HepG2 (cell line): ENCODE results near the gene RASL12. TPM values are rescaled to one million over a fixed set of nuclear protein-coding genes. Genes with fewer than 3 reads are reported as not detected.

Experiments used
- EED ChIP-seq: sonication (generic); formaldehyde crosslinking; IDR thresholded peaks from 2 replicates; pipeline ENCODE4 v1.5.0; 2020; ENCODE audit warnings: mild to moderate bottlenecking, missing genetic modification reagents
- EZH2 ChIP-seq: conservative IDR thresholded peaks from 2 replicates; pipeline ENCODE4 v1.6.1; 2012; ENCODE audit warnings: mild to moderate bottlenecking, low read depth, low read length, moderate library complexity
- JUNB ChIP-seq: sonication (generic); formaldehyde crosslinking; IDR thresholded peaks from 2 replicates; pipeline ENCODE4 v1.8.0; 2022; ENCODE audit warnings: missing genetic modification reagents, mild to moderate bottlenecking, borderline replicate concordance
- JUND ChIP-seq: sonication (generic); formaldehyde crosslinking; IDR thresholded peaks from 2 replicates; pipeline ENCODE4 v1.8.0; 2022; ENCODE audit warnings: mild to moderate bottlenecking, missing genetic modification reagents
- KLF13 ChIP-seq: sonication (generic); formaldehyde crosslinking; IDR thresholded peaks from 2 replicates; pipeline ENCODE4 v1.4.0; 2020; ENCODE audit warnings: mild to moderate bottlenecking, missing genetic modification reagents
- MED1 ChIP-seq: sonication (generic); formaldehyde crosslinking; IDR thresholded peaks from 2 replicates; pipeline ENCODE4 v1.4.0; 2020; ENCODE audit warnings: missing genetic modification reagents
- NFRKB ChIP-seq: fragments of 450-650 bp; IDR thresholded peaks from 2 replicates; pipeline ENCODE4 v1.6.1; 2017
- ONECUT2 ChIP-seq: sonication (generic); formaldehyde crosslinking; IDR thresholded peaks from 2 replicates; pipeline ENCODE4 v1.4.0; 2020; ENCODE audit warnings: missing genetic modification reagents
- PAWR ChIP-seq: sonication (generic); formaldehyde crosslinking; IDR thresholded peaks from 2 replicates; pipeline ENCODE4 v1.4.0; 2020; ENCODE audit warnings: missing genetic modification reagents, mild to moderate bottlenecking, borderline replicate concordance
- RORA ChIP-seq: sonication (generic); formaldehyde crosslinking; IDR thresholded peaks from 2 replicates; pipeline ENCODE4 v1.5.0; 2020; ENCODE audit warnings: mild to moderate bottlenecking, missing genetic modification reagents, moderate library complexity
- SAFB2 ChIP-seq: sonication (generic); formaldehyde crosslinking; IDR thresholded peaks from 2 replicates; pipeline ENCODE4 v1.5.1; 2020; ENCODE audit warnings: missing genetic modification reagents, low read depth, mild to moderate bottlenecking, borderline replicate concordance
- TBX3 ChIP-seq: fragments of 450-650 bp; IDR thresholded peaks from 2 replicates; pipeline ENCODE4 v1.6.1; 2017; ENCODE audit warnings: antibody characterized with exemption, mild to moderate bottlenecking, inconsistent platforms, borderline replicate concordance
- TEF ChIP-seq: sonication (generic); formaldehyde crosslinking; IDR thresholded peaks from 2 replicates; pipeline ENCODE4 v1.5.0; 2020; ENCODE audit warnings: missing genetic modification reagents
- TMF1 ChIP-seq: sonication (generic); formaldehyde crosslinking; IDR thresholded peaks from 2 replicates; pipeline ENCODE4 v1.8.1; 2022; ENCODE audit warnings: low read depth, missing genetic modification reagents
- ZMYM2 ChIP-seq: sonication (generic); formaldehyde crosslinking; IDR thresholded peaks from 2 replicates; pipeline ENCODE4 v1.8.0; 2022; ENCODE audit warnings: mild to moderate bottlenecking, missing genetic modification reagents
- ZNF180 ChIP-seq: sonication (generic); formaldehyde crosslinking; IDR thresholded peaks from 2 replicates; pipeline ENCODE4 v1.4.0; 2020; ENCODE audit warnings: low read depth, missing genetic modification reagents, borderline replicate concordance
- ZNF333 ChIP-seq: sonication (generic); formaldehyde crosslinking; IDR thresholded peaks from 2 replicates; pipeline ENCODE4 v1.4.0; 2020; ENCODE audit warnings: mild to moderate bottlenecking, missing genetic modification reagents, borderline replicate concordance
- ZNF501 ChIP-seq: sonication (generic); formaldehyde crosslinking; IDR thresholded peaks from 2 replicates; pipeline ENCODE4 v1.5.1; 2020; ENCODE audit warnings: mild to moderate bottlenecking, moderate library complexity, missing genetic modification reagents
- ZNF562 ChIP-seq: sonication (generic); formaldehyde crosslinking; IDR thresholded peaks from 2 replicates; pipeline ENCODE4 v1.8.0; 2022; ENCODE audit warnings: missing genetic modification reagents, borderline replicate concordance
- ZNF580 ChIP-seq: IDR thresholded peaks from 2 replicates; pipeline ENCODE4 v1.6.1; 2016; ENCODE audit warnings: low read depth, borderline replicate concordance
- ZNF646 ChIP-seq: sonication (generic); formaldehyde crosslinking; IDR thresholded peaks from 2 replicates; pipeline ENCODE4 v1.9.0; 2021; ENCODE audit warnings: mild to moderate bottlenecking, missing genetic modification reagents
- ZNF749 ChIP-seq: sonication (generic); formaldehyde crosslinking; IDR thresholded peaks from 2 replicates; pipeline ENCODE4 v1.8.0; 2022; ENCODE audit warnings: mild to moderate bottlenecking, missing genetic modification reagents, moderate library complexity, borderline replicate concordance
- polyA plus RNA-seq, 8 experiments: library from polyadenylated mRNA; depleted of rRNA in 3 of 8; stranded (reverse) in 7 of 8; unstranded in 1 of 8; fragments of >200 nt; fragmentation: Illumina TruSeq in 4 of 8; extraction: Trizol in 4 of 8; gene quantifications; 2 replicates each; pipeline versions ENCODE4 v1.2.1 to v1.2.3, GENCODE V29; 2011 to 2016; ENCODE audit warnings: low read depth in 4 of 8, missing spikeins in 1 of 8, mixed read lengths in 1 of 8; ENCODE audit not compliant: insufficient read depth in 1 of 8
- total RNA-seq, 5 experiments: library from RNA; depleted of rRNA; stranded (reverse); fragments of >200 nt; fragmentation: Illumina TruSeq; extraction: Trizol; gene quantifications; 2 replicates each; pipeline ENCODE4 v1.2.3, GENCODE V29; 2016; ENCODE audit warnings: low read depth in 1 of 5

RASL12 gene
- total and polyA plus RNA-seq, 2 of the 13 experiments (the other 11 are each of a cell fraction or from before 2014, with no cell fraction given): 0.16 to 0.55 TPM

GRCh38 chr15:65054333-65055200 lies 13.2 kb downstream of the RASL12 start (continued):
- no peak for TF ChIP-seq TBX3
- no peak for TF ChIP-seq PAWR (CRISPR knock-in tag)
- TF ChIP-seq RORA (CRISPR knock-in tag): no peak
- TF ChIP-seq ZMYM2: no peak
- TF ChIP-seq TEF: no peak
- no peak for TF ChIP-seq JUNB
- no peak for TF ChIP-seq NFRKB
- TF ChIP-seq ZNF501 (CRISPR knock-in tag): peak; percentile 44; the same call in 1 of the 2 replicates
- no peak for TF ChIP-seq KLF13
- no peak for TF ChIP-seq EED (CRISPR knock-in tag)
- TF ChIP-seq TMF1 (CRISPR knock-in tag): no peak
- 0 out of 2 replicates have a peak, but pooled peaks have one; percentile 59 for TF ChIP-seq ZNF580 (CRISPR knock-in tag)
- no peak for TF ChIP-seq ZNF646 (CRISPR knock-in tag)
- TF ChIP-seq ZNF749 (CRISPR knock-in tag): no peak
- no peak for TF ChIP-seq ZNF180 (CRISPR knock-in tag)
- TF ChIP-seq ZNF333 (CRISPR knock-in tag): no peak
- TF ChIP-seq EZH2: no peak
- no peak for TF ChIP-seq JUND
- TF ChIP-seq ONECUT2 (CRISPR knock-in tag): no peak
- no peak for TF ChIP-seq ZNF562 (CRISPR knock-in tag)
- no peak for TF ChIP-seq SAFB2 (CRISPR knock-in tag)
- 0 out of 2 replicates have a peak, but pooled peaks have one; percentile 43 for TF ChIP-seq MED1 (CRISPR knock-in tag)
